IMR-90 (cell line): ENCODE data around the gene FBRSL1. TPM values are rescaled to one million over a fixed set of nuclear protein-coding genes. Genes with fewer than 3 reads are reported as not detected.

Experiments used
- ATAC-seq: fragments of 200-7000 bp; cut with Tn5 transposase; 2 replicates; pipeline ENCODE4 v1.9.1; 2020; ENCODE audit warnings: low read depth, mild to moderate bottlenecking, moderate library complexity
- BruUV-seq: library from RNA; stranded (reverse); fragments of 400-500 nt; replicated peaks from 2 replicates; lab custom pipeline; 2021; lab: Mats Ljungman, UMichigan
- CTCF ChIA-PET: fragments of 300-600 bp; formaldehyde crosslinking; extraction: SDS; loops from one replicate; lab custom pipeline; 2021; ENCODE audit warnings: antibody characterized with exemption; lab: Yijun Ruan, JAX
- POLR2A ChIA-PET: fragments of 300-600 bp; sonication (Branson Sonifier 250); formaldehyde crosslinking; loops from one replicate; lab custom pipeline; 2022; ENCODE audit warnings: antibody characterized with exemption; ENCODE audit not compliant: unreplicated experiment; lab: Charles Lee
- DNase-seq: peaks from one replicate; pipeline ENCODE4 v3.0.0; 2013
- H2AFZ ChIP-seq: replicated peaks from 2 replicates; pipeline ENCODE3; 2013; ENCODE audit warnings: low read length, mild to moderate bottlenecking; ENCODE audit not compliant: poor library complexity
- H2AK5ac ChIP-seq: 2 replicates; pipeline ENCODE4 v1.6.1; 2013; ENCODE audit warnings: low read depth, low read length, inconsistent platforms
- H2AK9ac ChIP-seq: replicated peaks from 2 replicates; pipeline ENCODE3; 2013; ENCODE audit warnings: mild to moderate bottlenecking, low read depth, low read length, moderate library complexity; ENCODE audit not compliant: poor library complexity
- H2BK120ac ChIP-seq: 2 replicates; pipeline ENCODE4 v1.6.1; 2013; ENCODE audit warnings: low read depth, low read length, inconsistent platforms
- H2BK15ac ChIP-seq: 3 replicates; pipeline ENCODE4 v1.6.1; 2013; ENCODE audit warnings: low read depth, low read length, inconsistent platforms
- H2BK20ac ChIP-seq: 2 replicates; pipeline ENCODE4 v1.6.1; 2013; ENCODE audit warnings: low read depth, mild to moderate bottlenecking, inconsistent platforms, low read length, moderate library complexity
- H2BK5ac ChIP-seq: 2 replicates; pipeline ENCODE4 v1.6.1; 2013; ENCODE audit warnings: mild to moderate bottlenecking, low read depth, low read length, inconsistent platforms; ENCODE audit not compliant: poor library complexity, severe bottlenecking
- H3K14ac ChIP-seq: replicated peaks from 2 replicates; pipeline ENCODE4 v1.6.1; 2013; ENCODE audit warnings: low read depth, low read length, inconsistent platforms
- H3K18ac ChIP-seq: 2 replicates; pipeline ENCODE4 v1.6.1; 2013; ENCODE audit warnings: low read depth, low read length, control low read depth
- H3K23ac ChIP-seq: 2 replicates; pipeline ENCODE4 v1.6.1; 2013; ENCODE audit warnings: low read depth, low read length, inconsistent platforms
- H3K27ac ChIP-seq: 2 replicates; pipeline ENCODE4 v1.5.1; 2013; ENCODE audit warnings: mild to moderate bottlenecking, control low read depth, low read length; ENCODE audit not compliant: insufficient read depth
- H3K27me3 ChIP-seq: 2 replicates; pipeline ENCODE4 v1.6.1; 2013; ENCODE audit warnings: low read length; ENCODE audit not compliant: control insufficient read depth, insufficient read depth
- H3K36me3 ChIP-seq: 2 replicates; pipeline ENCODE4 v1.6.1; 2013; ENCODE audit warnings: low read length, mixed read lengths; ENCODE audit not compliant: control insufficient read depth, insufficient read depth
- H3K4ac ChIP-seq: 2 replicates; pipeline ENCODE4 v1.6.1; 2013; ENCODE audit warnings: low read depth, low read length, inconsistent platforms
- H3K4me1 ChIP-seq: 2 replicates; pipeline ENCODE4 v1.6.1; 2013; ENCODE audit warnings: low read length, mixed read lengths; ENCODE audit not compliant: control insufficient read depth, insufficient read depth
- H3K4me2 ChIP-seq: 2 replicates; pipeline ENCODE4 v1.6.1; 2013; ENCODE audit warnings: low read depth, mild to moderate bottlenecking, control low read depth, low read length, moderate library complexity
- H3K4me3 ChIP-seq: 2 replicates; pipeline ENCODE4 v1.5.1; 2013; ENCODE audit warnings: low read depth, mild to moderate bottlenecking, control low read depth, low read length, moderate library complexity; ENCODE audit not compliant: insufficient read depth
- H3K56ac ChIP-seq: 2 replicates; pipeline ENCODE4 v1.6.1; 2013; ENCODE audit warnings: low read length, inconsistent platforms; ENCODE audit not compliant: insufficient read depth; ENCODE audit errors: extremely low read depth
- H3K79me1 ChIP-seq, 2 experiments: 2 replicates each; pipeline ENCODE4 v1.6.1; 2013; ENCODE audit warnings: low read length in 2 of 2, inconsistent platforms in 1 of 2, low read depth in 1 of 2
- H3K9ac ChIP-seq: 2 replicates; pipeline ENCODE4 v1.6.1; 2013; ENCODE audit warnings: low read depth, low read length, control low read depth
- H3K9me1 ChIP-seq: 2 replicates; pipeline ENCODE4 v1.6.1; 2013; ENCODE audit warnings: low read length, inconsistent platforms; ENCODE audit not compliant: insufficient read depth
- H3K9me3 ChIP-seq: 2 replicates; pipeline ENCODE4 v1.6.1; 2013; ENCODE audit warnings: low read length; ENCODE audit not compliant: control insufficient read depth, insufficient read depth
- H4K20me1 ChIP-seq: 2 replicates; pipeline ENCODE4 v1.6.1; 2013; ENCODE audit warnings: low read length, inconsistent platforms; ENCODE audit not compliant: insufficient read depth
- H4K5ac ChIP-seq: 2 replicates; pipeline ENCODE4 v1.6.1; 2013; ENCODE audit warnings: mild to moderate bottlenecking, low read depth, low read length, control low read depth
- H4K8ac ChIP-seq, 2 experiments: 2 replicates each; pipeline ENCODE4 v1.6.1; 2013; ENCODE audit warnings: low read depth in 2 of 2, low read length in 2 of 2, control low read depth in 1 of 2, inconsistent platforms in 1 of 2
- H4K91ac ChIP-seq: 2 replicates; pipeline ENCODE4 v1.6.1; 2013; ENCODE audit warnings: low read depth, low read length, inconsistent platforms; ENCODE audit not compliant: insufficient read depth
- BHLHE40 ChIP-seq: fragments of 150-350 bp; IDR thresholded peaks from 2 replicates; pipeline ENCODE4 v1.6.1; 2016; ENCODE audit warnings: mild to moderate bottlenecking, low read depth, low read length
- CEBPB ChIP-seq: IDR thresholded peaks from 2 replicates; pipeline ENCODE4 v1.6.1; 2012; ENCODE audit warnings: low read depth, low read length, improper control_type of control experiment
- CHD1 ChIP-seq: IDR thresholded peaks from 2 replicates; pipeline ENCODE4 v1.6.1; 2012; ENCODE audit warnings: low read depth, low read length, improper control_type of control experiment
- FOS ChIP-seq: fragments of 150-350 bp; IDR thresholded peaks from 2 replicates; pipeline ENCODE4 v1.6.1; 2016; ENCODE audit warnings: low read depth, low read length
- MAFK ChIP-seq: IDR thresholded peaks from 2 replicates; pipeline ENCODE4 v1.6.1; 2012; ENCODE audit warnings: low read depth, low read length, improper control_type of control experiment
- MXI1 ChIP-seq: IDR thresholded peaks from 2 replicates; pipeline ENCODE4 v1.6.1; 2012; ENCODE audit warnings: low read depth, mild to moderate bottlenecking, low read length, moderate library complexity, borderline replicate concordance
- NFE2L2 ChIP-seq: fragments of 150-350 bp; IDR thresholded peaks from 2 replicates; pipeline ENCODE4 v1.6.1; 2016; ENCODE audit warnings: low read depth, mild to moderate bottlenecking, low read length
- RAD21 ChIP-seq: IDR thresholded peaks from 2 replicates; pipeline ENCODE4 v1.6.1; 2012; ENCODE audit warnings: low read length, improper control_type of control experiment
- RCOR1 ChIP-seq: IDR thresholded peaks from 2 replicates; pipeline ENCODE4 v1.6.1; 2012; ENCODE audit warnings: mild to moderate bottlenecking, low read length, improper control_type of control experiment; ENCODE audit not compliant: insufficient replicate concordance
- RFX5 ChIP-seq: IDR thresholded peaks from 2 replicates; pipeline ENCODE4 v1.8.0; 2012; ENCODE audit warnings: low read depth, mild to moderate bottlenecking, low read length, moderate library complexity
- SMC3 ChIP-seq: fragments of 150-350 bp; IDR thresholded peaks from 2 replicates; pipeline ENCODE4 v1.6.1; 2016; ENCODE audit warnings: low read depth, mild to moderate bottlenecking, antibody characterized with exemption, low read length, moderate library complexity
- WGBS, 2 experiments: methylation state at CpG; one replicate each; pipeline versions ENCODE4 v1.1.5 to v1.1.7; 2013; ENCODE audit warnings: missing lambda C conversion rate in 2 of 2; ENCODE audit not compliant: insufficient read length in 1 of 2; ENCODE audit errors: extremely low coverage in 2 of 2; 5-methylcytosine and 5-hydroxymethylcytosine counted together
- dilution Hi-C: fragments of 300-500 bp; cut with HindIII; formaldehyde crosslinking; loops from one replicate; pipeline ENCODE4 v1.14.3; 2018; ENCODE audit warnings: low sequenced_read_pairs; ENCODE audit not compliant: unreplicated experiment
- in situ Hi-C: fragments of 300-500 bp; cut with MboI; formaldehyde crosslinking; loops from 3 replicates; pipeline ENCODE4 v1.14.3; 2019; ENCODE audit warnings: low sequenced_read_pairs, inconsistent platforms, mixed read lengths
- intact Hi-C: fragments of 100-400 bp; cut with micrococcal nuclease; formaldehyde crosslinking; loops from 2 replicates; pipeline ENCODE4 v1.10.0; 2022
- polyA plus RNA-seq, 3 experiments: library from polyadenylated mRNA; depleted of rRNA; stranded (reverse); fragments of >200 nt; gene quantifications; 2 replicates each; pipeline ENCODE4 v1.2.3, GENCODE V29; 2012; ENCODE audit warnings: low replicate concordance in 1 of 3
- total RNA-seq: library from RNA; depleted of rRNA; stranded (reverse); fragments of >200 nt; gene quantifications from 2 replicates; pipeline ENCODE4 v1.2.3, GENCODE V29; 2012
- TF ChIP-seq, protein P1 (sequence below): conservative IDR thresholded peaks from 2 replicates; pipeline ENCODE4 v1.5.1; 2012; ENCODE audit warnings: mild to moderate bottlenecking, low read depth, low read length, improper control_type of control experiment
- TF ChIP-seq, protein P2 (sequence below): fragments of 150-350 bp; IDR thresholded peaks from 2 replicates; pipeline ENCODE4 v1.6.1; 2016; ENCODE audit warnings: low read depth, mild to moderate bottlenecking, low read length, moderate library complexity, borderline replicate concordance
- TF ChIP-seq, protein P3 (sequence below): fragments of 150-350 bp; IDR thresholded peaks from 2 replicates; pipeline ENCODE4 v1.6.1; 2017; ENCODE audit warnings: mild to moderate bottlenecking, antibody characterized with exemption, low read length, low read depth

Gene FBRSL1
- total and polyA plus RNA-seq, 2 of the 4 experiments (the other 2 are of a cell fraction) = 0.36 to 10.8 TPM

- WGBS, 2 experiments = 79% methylated on average over 3 of the region's 18 CpGs; no CpG with 5 or more reads in 1 of the 2 experiments
- peaks cover 23% of the 10 kb centered on the region for H4K20me1 ChIP-seq
- ChIA-PET POLR2A (no interaction called here), CTCF (interaction anchor here (0.6 to 2.3 kb wide), 3 partner anchors 7 to 591 kb away, joined by 5 to 9 read pairs (median 7); no protein-coding TSS in a partner anchor)
- H3K4me1 ChIP-seq = peaks cover 2% of the 10 kb centered on the region; the same call in 1 of the 2 replicates
- no peaks in the 10 kb centered on the region; the same call in 1 of the 2 replicates for H3K9me3 ChIP-seq
- no peak overlapping the region for H2BK15ac ChIP-seq
- H3K9ac ChIP-seq = no peak overlapping the region
- no peak overlapping the region for H4K91ac ChIP-seq
- H3K14ac ChIP-seq = no peak overlapping the region
- in situ Hi-C loops = no loop called here
- H3K18ac ChIP-seq = no peak overlapping the region
- ATAC-seq = no peak
- H3K27ac ChIP-seq = no peak overlapping the region
- dilution Hi-C loops = no loop called here
- no peak overlapping the region for H4K5ac ChIP-seq
- no peak overlapping the region for H2AFZ ChIP-seq
- H3K23ac ChIP-seq = no peak overlapping the region
- H3K9me1 ChIP-seq = 0 out of 2 replicates have a peak, but pooled peaks cover 3% of the 10 kb centered on the region
- H2AK9ac ChIP-seq = no peak overlapping the region
- H3K4me2 ChIP-seq = no peak overlapping the region
- DNase-seq = no peak
- H3K4me3 ChIP-seq = no peak overlapping the region
- no peak overlapping the region for H2BK20ac ChIP-seq
- no peaks in the 10 kb centered on the region for H3K27me3 ChIP-seq
- no peak overlapping the region for H2BK5ac ChIP-seq
- H3K79me1 ChIP-seq = peaks cover 16 to 17% of the 10 kb centered on the region in 2 experiments; a peak in 3 of 4 replicates
- no peak overlapping the region for H3K4ac ChIP-seq
- no peak overlapping the region for H2AK5ac ChIP-seq
- peaks cover 12% of the 10 kb centered on the region for H3K36me3 ChIP-seq
- no TSS peak for BruUV-seq
- no peak overlapping the region for H2BK120ac ChIP-seq
- H3K56ac ChIP-seq = no peak overlapping the region
- no peak overlapping the region for H4K8ac ChIP-seq
- intact Hi-C loops = no loop called here
- TF ChIP-seq MXI1 = no peak
- TF ChIP-seq, protein P1, sequence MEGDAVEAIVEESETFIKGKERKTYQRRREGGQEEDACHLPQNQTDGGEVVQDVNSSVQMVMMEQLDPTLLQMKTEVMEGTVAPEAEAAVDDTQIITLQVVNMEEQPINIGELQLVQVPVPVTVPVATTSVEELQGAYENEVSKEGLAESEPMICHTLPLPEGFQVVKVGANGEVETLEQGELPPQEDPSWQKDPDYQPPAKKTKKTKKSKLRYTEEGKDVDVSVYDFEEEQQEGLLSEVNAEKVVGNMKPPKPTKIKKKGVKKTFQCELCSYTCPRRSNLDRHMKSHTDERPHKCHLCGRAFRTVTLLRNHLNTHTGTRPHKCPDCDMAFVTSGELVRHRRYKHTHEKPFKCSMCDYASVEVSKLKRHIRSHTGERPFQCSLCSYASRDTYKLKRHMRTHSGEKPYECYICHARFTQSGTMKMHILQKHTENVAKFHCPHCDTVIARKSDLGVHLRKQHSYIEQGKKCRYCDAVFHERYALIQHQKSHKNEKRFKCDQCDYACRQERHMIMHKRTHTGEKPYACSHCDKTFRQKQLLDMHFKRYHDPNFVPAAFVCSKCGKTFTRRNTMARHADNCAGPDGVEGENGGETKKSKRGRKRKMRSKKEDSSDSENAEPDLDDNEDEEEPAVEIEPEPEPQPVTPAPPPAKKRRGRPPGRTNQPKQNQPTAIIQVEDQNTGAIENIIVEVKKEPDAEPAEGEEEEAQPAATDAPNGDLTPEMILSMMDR = no peak
- TF ChIP-seq, protein P2, sequence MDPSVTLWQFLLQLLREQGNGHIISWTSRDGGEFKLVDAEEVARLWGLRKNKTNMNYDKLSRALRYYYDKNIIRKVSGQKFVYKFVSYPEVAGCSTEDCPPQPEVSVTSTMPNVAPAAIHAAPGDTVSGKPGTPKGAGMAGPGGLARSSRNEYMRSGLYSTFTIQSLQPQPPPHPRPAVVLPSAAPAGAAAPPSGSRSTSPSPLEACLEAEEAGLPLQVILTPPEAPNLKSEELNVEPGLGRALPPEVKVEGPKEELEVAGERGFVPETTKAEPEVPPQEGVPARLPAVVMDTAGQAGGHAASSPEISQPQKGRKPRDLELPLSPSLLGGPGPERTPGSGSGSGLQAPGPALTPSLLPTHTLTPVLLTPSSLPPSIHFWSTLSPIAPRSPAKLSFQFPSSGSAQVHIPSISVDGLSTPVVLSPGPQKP = no peak
- TF ChIP-seq MAFK = no peak
- TF ChIP-seq, protein P3, sequence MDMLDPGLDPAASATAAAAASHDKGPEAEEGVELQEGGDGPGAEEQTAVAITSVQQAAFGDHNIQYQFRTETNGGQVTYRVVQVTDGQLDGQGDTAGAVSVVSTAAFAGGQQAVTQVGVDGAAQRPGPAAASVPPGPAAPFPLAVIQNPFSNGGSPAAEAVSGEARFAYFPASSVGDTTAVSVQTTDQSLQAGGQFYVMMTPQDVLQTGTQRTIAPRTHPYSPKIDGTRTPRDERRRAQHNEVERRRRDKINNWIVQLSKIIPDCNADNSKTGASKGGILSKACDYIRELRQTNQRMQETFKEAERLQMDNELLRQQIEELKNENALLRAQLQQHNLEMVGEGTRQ = no peak
- no peak for TF ChIP-seq FOS
- TF ChIP-seq RAD21 = no peak
- TF ChIP-seq CHD1 = no peak
- TF ChIP-seq SMC3 = no peak
- TF ChIP-seq BHLHE40 = no peak
- no peak for TF ChIP-seq NFE2L2
- TF ChIP-seq CEBPB = no peak
- TF ChIP-seq RCOR1 = no peak
- no peak for TF ChIP-seq RFX5
Observed at GRCh38 chr12:132516095-132517012, 26.4 kb downstream of the FBRSL1 start.
